Measurements from ENCODE around the gene GSTO1. TPM values are rescaled to one million over a fixed set of nuclear protein-coding genes. Genes with fewer than 3 reads are reported as not detected.

Gene GSTO1
- polyA plus RNA-seq, 1 donor from 2014 or later: 3.5 TPM

DNA sequence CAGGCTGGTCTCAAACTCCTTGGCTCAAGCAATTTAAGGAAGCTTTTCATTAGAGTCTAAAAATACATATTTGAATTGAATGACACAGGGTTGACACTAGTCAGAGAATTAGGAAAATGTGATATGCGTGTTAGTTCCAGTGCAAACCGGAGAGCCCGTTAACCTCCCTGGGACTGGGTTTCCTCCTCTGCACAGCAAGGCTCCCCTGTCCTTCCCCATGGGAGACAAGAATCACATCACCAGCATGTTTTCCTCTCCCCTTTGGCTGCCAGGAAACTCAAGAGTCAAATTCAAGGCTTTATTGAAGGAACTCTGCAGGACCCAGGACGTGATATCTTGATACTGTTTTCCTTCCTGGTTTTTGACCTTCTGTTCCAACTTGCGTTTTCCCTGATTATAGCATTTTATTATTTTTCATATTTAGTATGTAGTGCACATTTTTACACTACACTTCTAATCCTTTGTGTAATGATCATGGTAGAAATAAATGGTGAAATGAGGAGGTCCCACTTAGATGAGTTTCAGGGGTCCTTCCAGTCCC lies 39.2 kb downstream of the GSTO1 start:
- Histone ChIP-seq H3K4me2 (ENCODE audit: low read length) (no peak overlapping the region), H3K9ac (ENCODE audit: low read length) (no peak overlapping the region), H2AFZ (ENCODE audit: low read depth, low read length) (no peak overlapping the region), H3K4me3 (ENCODE audit: low read length) (no peak overlapping the region), H3F3A (ENCODE audit: insufficient read depth, low read length, poor library complexity, severe bottlenecking) (no peaks in the 10 kb centered on the region), H3K27ac (ENCODE audit: low read length) (no peak overlapping the region), H4K20me1 (ENCODE audit: insufficient read depth) (no peaks in the 10 kb centered on the region), H3K27me3 (ENCODE audit: insufficient read depth, low read depth, low read length) (no peaks in the 10 kb centered on the region), H3K36me3 (ENCODE audit: insufficient read depth, low read length) (no peaks in the 10 kb centered on the region), H3K9me3 (ENCODE audit: low read length) (peaks cover 2% of the 10 kb centered on the region), H3K79me2 (replicated peaks; ENCODE audit: insufficient read depth, low read length) (no peaks in the 10 kb centered on the region), H3K9me2 (ENCODE audit: insufficient read depth, low read length) (no peaks in the 10 kb centered on the region)
- TF ChIP-seq POLR2AphosphoS5 (IDR thresholded peaks at IDR 0.05) (no peak), MXI1 (conservative IDR thresholded peaks at IDR 0.05; ENCODE audit: poor library complexity, severe bottlenecking) (no peak), EP300 (conservative IDR thresholded peaks at IDR 0.05; ENCODE audit: poor library complexity, severe bottlenecking) (no peak), EZH2 (IDR thresholded peaks at IDR 0.05; ENCODE audit: borderline replicate concordance, insufficient read depth, low read length, poor library complexity, severe bottlenecking) (no peak)
- TF ChIP-seq, protein P1, sequence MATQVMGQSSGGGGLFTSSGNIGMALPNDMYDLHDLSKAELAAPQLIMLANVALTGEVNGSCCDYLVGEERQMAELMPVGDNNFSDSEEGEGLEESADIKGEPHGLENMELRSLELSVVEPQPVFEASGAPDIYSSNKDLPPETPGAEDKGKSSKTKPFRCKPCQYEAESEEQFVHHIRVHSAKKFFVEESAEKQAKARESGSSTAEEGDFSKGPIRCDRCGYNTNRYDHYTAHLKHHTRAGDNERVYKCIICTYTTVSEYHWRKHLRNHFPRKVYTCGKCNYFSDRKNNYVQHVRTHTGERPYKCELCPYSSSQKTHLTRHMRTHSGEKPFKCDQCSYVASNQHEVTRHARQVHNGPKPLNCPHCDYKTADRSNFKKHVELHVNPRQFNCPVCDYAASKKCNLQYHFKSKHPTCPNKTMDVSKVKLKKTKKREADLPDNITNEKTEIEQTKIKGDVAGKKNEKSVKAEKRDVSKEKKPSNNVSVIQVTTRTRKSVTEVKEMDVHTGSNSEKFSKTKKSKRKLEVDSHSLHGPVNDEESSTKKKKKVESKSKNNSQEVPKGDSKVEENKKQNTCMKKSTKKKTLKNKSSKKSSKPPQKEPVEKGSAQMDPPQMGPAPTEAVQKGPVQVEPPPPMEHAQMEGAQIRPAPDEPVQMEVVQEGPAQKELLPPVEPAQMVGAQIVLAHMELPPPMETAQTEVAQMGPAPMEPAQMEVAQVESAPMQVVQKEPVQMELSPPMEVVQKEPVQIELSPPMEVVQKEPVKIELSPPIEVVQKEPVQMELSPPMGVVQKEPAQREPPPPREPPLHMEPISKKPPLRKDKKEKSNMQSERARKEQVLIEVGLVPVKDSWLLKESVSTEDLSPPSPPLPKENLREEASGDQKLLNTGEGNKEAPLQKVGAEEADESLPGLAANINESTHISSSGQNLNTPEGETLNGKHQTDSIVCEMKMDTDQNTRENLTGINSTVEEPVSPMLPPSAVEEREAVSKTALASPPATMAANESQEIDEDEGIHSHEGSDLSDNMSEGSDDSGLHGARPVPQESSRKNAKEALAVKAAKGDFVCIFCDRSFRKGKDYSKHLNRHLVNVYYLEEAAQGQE (IDR thresholded peaks at IDR 0.05; ENCODE audit: borderline replicate concordance): no peak

DNA sequence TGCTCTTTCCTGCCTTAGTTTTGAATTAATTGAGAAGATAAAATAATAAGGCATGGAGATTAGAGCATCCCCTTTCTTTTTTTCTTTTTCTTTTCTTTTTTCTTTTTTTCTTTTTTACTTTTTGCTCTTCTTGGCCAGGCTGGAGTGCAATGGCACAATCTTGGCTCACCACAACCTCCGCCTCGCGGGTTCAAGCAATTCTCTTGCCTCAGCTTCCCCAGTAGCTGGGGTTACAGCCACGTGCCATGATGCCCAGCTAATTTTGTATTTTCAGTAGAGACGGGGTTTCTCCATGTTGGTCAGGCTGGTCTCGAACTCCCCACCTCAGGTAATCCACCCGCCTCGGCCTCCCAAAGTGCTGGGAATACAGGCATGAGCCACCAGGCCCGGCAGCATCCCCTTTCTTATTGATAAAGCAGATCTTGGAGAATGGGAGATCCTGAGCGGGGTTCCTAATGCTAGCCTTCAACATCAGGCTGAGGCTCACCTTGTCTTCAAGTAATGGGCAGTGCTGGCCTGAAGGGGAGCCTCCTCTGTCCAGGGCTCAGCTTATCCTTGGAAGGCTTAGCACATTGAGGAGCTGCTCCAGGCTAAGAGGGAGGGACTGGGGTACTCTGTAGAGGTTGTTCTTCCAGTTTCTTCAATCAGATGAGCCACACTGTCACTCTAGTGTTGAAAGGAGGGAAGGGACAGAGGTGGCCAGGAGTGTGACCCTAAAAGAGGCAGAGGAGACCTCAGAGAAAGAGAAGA lies 42.2 kb downstream of the GSTO1 start:
- H3F3A ChIP-seq (ENCODE audit: insufficient read depth, low read length, poor library complexity, severe bottlenecking): no peaks in the 10 kb centered on the region
- H3K79me2 ChIP-seq (replicated peaks; ENCODE audit: insufficient read depth, low read length): no peaks in the 10 kb centered on the region
- H3K9me2 ChIP-seq (ENCODE audit: insufficient read depth, low read length): no peaks in the 10 kb centered on the region
- H2AFZ ChIP-seq (ENCODE audit: low read depth, low read length): no peak overlapping the region
- H3K27me3 ChIP-seq (ENCODE audit: insufficient read depth, low read depth, low read length): no peaks in the 10 kb centered on the region
- H3K27ac ChIP-seq (ENCODE audit: low read length): no peak overlapping the region
- H3K9ac ChIP-seq (ENCODE audit: low read length): no peak overlapping the region
- H4K20me1 ChIP-seq (ENCODE audit: insufficient read depth): no peaks in the 10 kb centered on the region
- H3K4me2 ChIP-seq (ENCODE audit: low read length): no peak overlapping the region
- peaks cover 2% of the 10 kb centered on the region for H3K9me3 ChIP-seq (ENCODE audit: low read length)
- H3K36me3 ChIP-seq (ENCODE audit: insufficient read depth, low read length): no peaks in the 10 kb centered on the region
- H3K4me3 ChIP-seq (ENCODE audit: low read length): no peak overlapping the region
- no peak for TF ChIP-seq MXI1 (conservative IDR thresholded peaks at IDR 0.05; ENCODE audit: poor library complexity, severe bottlenecking)
- TF ChIP-seq POLR2AphosphoS5 (IDR thresholded peaks at IDR 0.05): no peak
- TF ChIP-seq, protein P1 (IDR thresholded peaks at IDR 0.05; ENCODE audit: borderline replicate concordance): no peak
- no peak for TF ChIP-seq RAD21 (conservative IDR thresholded peaks at IDR 0.05)
- TF ChIP-seq, protein P2, sequence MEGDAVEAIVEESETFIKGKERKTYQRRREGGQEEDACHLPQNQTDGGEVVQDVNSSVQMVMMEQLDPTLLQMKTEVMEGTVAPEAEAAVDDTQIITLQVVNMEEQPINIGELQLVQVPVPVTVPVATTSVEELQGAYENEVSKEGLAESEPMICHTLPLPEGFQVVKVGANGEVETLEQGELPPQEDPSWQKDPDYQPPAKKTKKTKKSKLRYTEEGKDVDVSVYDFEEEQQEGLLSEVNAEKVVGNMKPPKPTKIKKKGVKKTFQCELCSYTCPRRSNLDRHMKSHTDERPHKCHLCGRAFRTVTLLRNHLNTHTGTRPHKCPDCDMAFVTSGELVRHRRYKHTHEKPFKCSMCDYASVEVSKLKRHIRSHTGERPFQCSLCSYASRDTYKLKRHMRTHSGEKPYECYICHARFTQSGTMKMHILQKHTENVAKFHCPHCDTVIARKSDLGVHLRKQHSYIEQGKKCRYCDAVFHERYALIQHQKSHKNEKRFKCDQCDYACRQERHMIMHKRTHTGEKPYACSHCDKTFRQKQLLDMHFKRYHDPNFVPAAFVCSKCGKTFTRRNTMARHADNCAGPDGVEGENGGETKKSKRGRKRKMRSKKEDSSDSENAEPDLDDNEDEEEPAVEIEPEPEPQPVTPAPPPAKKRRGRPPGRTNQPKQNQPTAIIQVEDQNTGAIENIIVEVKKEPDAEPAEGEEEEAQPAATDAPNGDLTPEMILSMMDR (IDR thresholded peaks at IDR 0.05; ENCODE audit: poor library complexity, severe bottlenecking): no peak
- no peak for TF ChIP-seq SMC3 (conservative IDR thresholded peaks at IDR 0.05; ENCODE audit: poor library complexity)
- TF ChIP-seq TAF1 (IDR thresholded peaks at IDR 0.05; ENCODE audit: low read depth): no peak
- no peak for TF ChIP-seq EZH2 (IDR thresholded peaks at IDR 0.05; ENCODE audit: borderline replicate concordance, insufficient read depth, low read length, poor library complexity, severe bottlenecking)
- TF ChIP-seq EP300 (conservative IDR thresholded peaks at IDR 0.05; ENCODE audit: poor library complexity, severe bottlenecking): no peak

All from neural cell (in vitro differentiated cells).